B cell (primary cell): ENCODE measurements around the gene LMX1B. TPM values are rescaled to one million over a fixed set of nuclear protein-coding genes. Genes with fewer than 3 reads are reported as not detected.
"Not testable (repeated sequence)": the region's sequence is repeated elsewhere in the genome, so short reads cannot be mapped to it uniquely, and the experiment has no call there.

Source experiments
- ATAC-seq: fragments of 200-7000 bp; cut with Tn5 transposase; one replicate; pipeline ENCODE4 v1.10.0; 2021; ENCODE audit warnings: low read depth, mild to moderate bottlenecking, moderate number of reproducible peaks, moderate library complexity
- CTCF ChIA-PET: fragments of 350-600 bp; sonication (Branson Sonifier 250); formaldehyde crosslinking; loops from one replicate; lab custom pipeline; 2021; ENCODE audit warnings: antibody characterized with exemption, inconsistent platforms; lab: Charles Lee
- POLR2A ChIA-PET: fragments of 350-600 bp; sonication (Branson Sonifier 250); formaldehyde crosslinking; loops from one replicate; lab custom pipeline; 2021; ENCODE audit warnings: antibody characterized with exemption; lab: Charles Lee
- DNase-seq: peaks from one replicate; pipeline ENCODE4 v3.0.0; 2013
- H2AFZ ChIP-seq: 2 replicates; pipeline ENCODE4 v1.6.1; 2012; ENCODE audit warnings: mild to moderate bottlenecking, low read depth, low read length; ENCODE audit not compliant: insufficient read depth, poor library complexity, severe bottlenecking
- H3K27ac ChIP-seq, 2 donors: 1 replicate in 1 of 2; 2 replicates in 1 of 2; pipeline ENCODE4 v1.5.1; 2012 to 2013; ENCODE audit warnings: low read length in 2 of 2, mild to moderate bottlenecking in 2 of 2, moderate library complexity in 1 of 2
- H3K27me3 ChIP-seq, 4 experiments: fragments of 200-600 bp in 1 of 4; sonication (generic) in 1 of 4; replicated peaks in 1 of 4; 1 replicate in 2 of 4; 2 replicates in 2 of 4; pipeline versions ENCODE4 v1.6.1 to v1.7.0; 2013 to 2016; ENCODE audit warnings: low read length in 3 of 4, mild to moderate bottlenecking in 2 of 4, mixed read lengths in 1 of 4, moderate library complexity in 1 of 4; ENCODE audit not compliant: insufficient read depth in 4 of 4, control insufficient read depth in 3 of 4; ENCODE audit errors: control extremely low read depth in 1 of 4
- H3K36me3 ChIP-seq, 2 experiments: replicated peaks in 1 of 2; 1 replicate in 1 of 2; 2 replicates in 1 of 2; pipeline versions ENCODE4 v1.6.1 to v1.7.1; 2013; ENCODE audit warnings: low read length in 1 of 2; ENCODE audit not compliant: insufficient read depth in 2 of 2, control insufficient read depth in 1 of 2; ENCODE audit errors: control extremely low read depth in 1 of 2, extremely low read depth in 1 of 2
- H3K4me1 ChIP-seq, 2 donors: fragments of 200-600 bp in 1 of 2; sonication (generic) in 1 of 2; 1 replicate in 1 of 2; 2 replicates in 1 of 2; pipeline versions ENCODE4 v1.5.1 to v1.6.1; 2013 to 2017; ENCODE audit warnings: low read length in 2 of 2; ENCODE audit not compliant: control insufficient read depth in 2 of 2, insufficient read depth in 2 of 2
- H3K4me2 ChIP-seq: replicated peaks from 2 replicates; pipeline ENCODE3; 2012; ENCODE audit warnings: mild to moderate bottlenecking, low read depth, low read length; ENCODE audit not compliant: poor library complexity, severe bottlenecking
- H3K4me3 ChIP-seq, 5 experiments: fragments of 200-600 bp in 1 of 5; sonication (generic) in 1 of 5; 1 replicate in 3 of 5; 2 replicates in 2 of 5; pipeline versions ENCODE4 v1.5.1 to v1.7.0; 2011 to 2016; ENCODE audit warnings: low read length in 4 of 5, mild to moderate bottlenecking in 4 of 5, low read depth in 2 of 5, control low read depth in 1 of 5, moderate library complexity in 1 of 5; ENCODE audit not compliant: insufficient read depth in 1 of 5; ENCODE audit errors: control extremely low read depth in 1 of 5, extremely low read depth in 1 of 5
- H3K79me2 ChIP-seq: fragments of 200-600 bp; sonication (generic); one replicate; pipeline ENCODE4 v1.6.0; 2016; ENCODE audit warnings: low read length; ENCODE audit not compliant: control insufficient read depth, insufficient read depth
- H3K9ac ChIP-seq: fragments of 200-600 bp; sonication (generic); 2 replicates; pipeline ENCODE4 v1.6.1; 2017; ENCODE audit warnings: mild to moderate bottlenecking, low read length, moderate library complexity
- H3K9me3 ChIP-seq, 3 donors: one replicate each; pipeline versions ENCODE4 v1.6.1 to v1.7.1; 2013; ENCODE audit warnings: low read length in 2 of 3; ENCODE audit not compliant: control insufficient read depth in 2 of 3, insufficient read depth in 1 of 3; ENCODE audit errors: control extremely low read depth in 1 of 3
- H4K20me1 ChIP-seq: 2 replicates; pipeline ENCODE4 v1.6.0; 2012; ENCODE audit warnings: mild to moderate bottlenecking, low read length; ENCODE audit not compliant: insufficient read depth, control insufficient read depth, poor library complexity, severe bottlenecking
- H3K27ac Mint-ChIP-seq: one replicate; pipeline ENCODE4 v1.8.0; 2021; ENCODE audit warnings: mixed read lengths
- H3K27me3 Mint-ChIP-seq: one replicate; pipeline ENCODE4 v1.8.0; 2021; ENCODE audit warnings: mixed read lengths
- H3K4me1 Mint-ChIP-seq: one replicate; pipeline ENCODE4 v1.8.0; 2021; ENCODE audit warnings: mixed read lengths
- H3K4me3 Mint-ChIP-seq: one replicate; pipeline ENCODE4 v1.8.0; 2021; ENCODE audit warnings: mixed read lengths
- H3K9me3 Mint-ChIP-seq: one replicate; pipeline ENCODE4 v1.8.0; 2022; ENCODE audit warnings: mixed read lengths; ENCODE audit not compliant: insufficient read depth
- EZH2 ChIP-seq: IDR thresholded peaks from 2 replicates; pipeline ENCODE4 v1.6.1; 2012; ENCODE audit warnings: borderline replicate concordance, low read depth, mild to moderate bottlenecking, moderate library complexity, low read length; ENCODE audit not compliant: insufficient read depth, poor library complexity, severe bottlenecking
- WGBS: methylation state at CpG from one replicate; pipeline ENCODE4 v1.1.5; 2013; ENCODE audit warnings: missing lambda C conversion rate; ENCODE audit not compliant: insufficient coverage; 5-methylcytosine and 5-hydroxymethylcytosine counted together
- intact Hi-C: fragments of 100-400 bp; cut with micrococcal nuclease; formaldehyde crosslinking; loops from one replicate; pipeline ENCODE4 v1.10.0; 2022
- polyA plus RNA-seq: library from polyadenylated mRNA; depleted of rRNA; stranded (reverse); fragments of >200 nt; gene quantifications from 2 replicates; pipeline ENCODE4 v1.2.3, GENCODE V29; 2012
- total RNA-seq, 2 donors: library from RNA; stranded (reverse); fragments of 120-200 nt in 1 of 2; gene quantifications; 1 replicate in 1 of 2; 2 replicates in 1 of 2; pipeline versions ENCODE4 v1.2.3 to v1.2.4, GENCODE V29; 2013 to 2022
- TF ChIP-seq, protein P1 (sequence below): fragments of 200-600 bp; IDR thresholded peaks from one replicate; pipeline ENCODE4 v1.8.0; 2022; ENCODE audit warnings: antibody characterized with exemption, mild to moderate bottlenecking

LMX1B gene
- total and polyA plus RNA-seq, 2 donors (not counting 1 experiment from before 2014, with no cell fraction given): not detected

DNA sequence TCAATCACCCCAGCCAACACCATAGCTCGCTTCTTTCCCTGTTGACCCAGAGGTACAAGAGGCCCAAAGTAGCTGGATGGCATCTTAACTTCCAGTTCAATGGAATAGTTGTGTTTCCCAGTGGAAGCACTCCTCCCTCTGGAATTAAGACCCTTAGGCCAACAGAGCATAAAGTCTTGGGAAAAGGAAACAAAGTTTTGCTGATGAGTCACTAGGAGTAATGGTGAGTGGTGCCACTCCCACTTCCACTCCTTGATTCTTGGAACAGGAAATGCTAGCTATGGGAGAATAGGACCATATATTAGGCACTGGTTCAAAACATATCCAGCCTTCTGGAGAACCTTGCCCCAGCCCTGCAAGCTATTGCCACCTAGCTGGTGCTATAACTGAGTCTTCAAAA is 44.7 kb upstream of the LMX1B start:
- POLR2A ChIA-PET: no interaction called here
- no peaks in the 10 kb centered on the region for H3K79me2 ChIP-seq
- DNase-seq (no peak), ATAC-seq (no peak)
- no peaks in the 10 kb centered on the region for H3K9me3 ChIP-seq
- H2AFZ ChIP-seq: no peak overlapping the region
- H3K4me1 Mint-ChIP-seq: no peaks in the 10 kb centered on the region
- H3K9ac ChIP-seq: no peak overlapping the region
- no peak overlapping the region for H3K4me3 Mint-ChIP-seq
- peaks cover 24% of the 10 kb centered on the region for H3K27me3 Mint-ChIP-seq
- no peaks in the 10 kb centered on the region for H4K20me1 ChIP-seq
- peaks cover 0 to 19% (median 6%) of the 10 kb centered on the region in 4 experiments for H3K27me3 ChIP-seq
- H3K4me3 ChIP-seq: no peak overlapping the region
- no peaks in the 10 kb centered on the region for H3K36me3 ChIP-seq
- no CpG with 5 or more reads among the region's 1 CpG for WGBS
- H3K4me2 ChIP-seq: no peak overlapping the region
- H3K4me1 ChIP-seq: no peaks in the 10 kb centered on the region
- intact Hi-C loops: loop anchor here (10.0 kb wide), 1 partner anchor 244 kb away; the partner anchor contains the start of gene MVB12B
- no peak for TF ChIP-seq EZH2
- TF ChIP-seq, protein P1, sequence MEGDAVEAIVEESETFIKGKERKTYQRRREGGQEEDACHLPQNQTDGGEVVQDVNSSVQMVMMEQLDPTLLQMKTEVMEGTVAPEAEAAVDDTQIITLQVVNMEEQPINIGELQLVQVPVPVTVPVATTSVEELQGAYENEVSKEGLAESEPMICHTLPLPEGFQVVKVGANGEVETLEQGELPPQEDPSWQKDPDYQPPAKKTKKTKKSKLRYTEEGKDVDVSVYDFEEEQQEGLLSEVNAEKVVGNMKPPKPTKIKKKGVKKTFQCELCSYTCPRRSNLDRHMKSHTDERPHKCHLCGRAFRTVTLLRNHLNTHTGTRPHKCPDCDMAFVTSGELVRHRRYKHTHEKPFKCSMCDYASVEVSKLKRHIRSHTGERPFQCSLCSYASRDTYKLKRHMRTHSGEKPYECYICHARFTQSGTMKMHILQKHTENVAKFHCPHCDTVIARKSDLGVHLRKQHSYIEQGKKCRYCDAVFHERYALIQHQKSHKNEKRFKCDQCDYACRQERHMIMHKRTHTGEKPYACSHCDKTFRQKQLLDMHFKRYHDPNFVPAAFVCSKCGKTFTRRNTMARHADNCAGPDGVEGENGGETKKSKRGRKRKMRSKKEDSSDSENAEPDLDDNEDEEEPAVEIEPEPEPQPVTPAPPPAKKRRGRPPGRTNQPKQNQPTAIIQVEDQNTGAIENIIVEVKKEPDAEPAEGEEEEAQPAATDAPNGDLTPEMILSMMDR: no peak
- CTCF ChIA-PET: interaction anchor here (0.6 to 1.0 kb wide), 3 partner anchors 11 to 141 kb away, joined by 3 read pairs; no protein-coding TSS in a partner anchor
- no peaks in the 10 kb centered on the region for H3K9me3 Mint-ChIP-seq
- H3K27ac ChIP-seq: no peak overlapping the region
- H3K27ac Mint-ChIP-seq: no peak overlapping the region

DNA sequence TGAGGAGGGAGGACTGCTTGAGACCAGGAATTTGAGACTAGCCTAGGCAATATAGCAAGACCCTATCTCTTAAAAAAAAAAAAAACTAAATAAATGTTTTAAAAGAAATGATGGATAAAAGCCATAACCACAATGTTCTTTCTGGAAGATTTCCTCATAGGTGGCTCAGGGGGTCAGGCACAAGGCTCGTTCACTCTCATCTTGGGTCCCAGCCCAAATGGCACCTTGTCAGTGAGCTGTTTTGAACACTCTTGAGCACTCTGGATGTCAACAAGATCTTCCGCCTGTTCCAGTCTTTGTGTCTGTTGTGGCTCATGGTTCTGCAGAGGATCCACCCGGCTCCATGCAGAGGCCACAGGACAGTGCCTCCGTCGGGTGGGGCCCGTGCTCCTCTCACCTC is 35.7 kb upstream of the LMX1B start:
- TF ChIP-seq EZH2: no peak
- ChIA-PET CTCF (interaction anchor here (1.9 kb wide), 1 partner anchor 20 kb away, joined by 6 read pairs; no protein-coding TSS in a partner anchor), POLR2A (no interaction called here)
- Mint-ChIP-seq H3K27ac (no peak overlapping the region), H3K27me3 (peaks cover 33% of the 10 kb centered on the region), H3K4me1 (no peaks in the 10 kb centered on the region), H3K4me3 (no peak overlapping the region), H3K9me3 (no peaks in the 10 kb centered on the region)
- Histone ChIP-seq H3K9me3 (no peaks in the 10 kb centered on the region), H3K36me3 (no peaks in the 10 kb centered on the region), H3K79me2 (no peaks in the 10 kb centered on the region), H3K4me3 (no peak overlapping the region), H3K4me1 (no peaks in the 10 kb centered on the region), H3K27ac (no peak overlapping the region), H3K9ac (no peak overlapping the region), H2AFZ (no peak overlapping the region), H3K27me3 (peaks cover 0 to 14% (median 0%) of the 10 kb centered on the region in 4 experiments), H3K4me2 (no peak overlapping the region), H4K20me1 (no peaks in the 10 kb centered on the region)
- 87% methylated on average over 6 of the region's 6 CpGs for WGBS
- intact Hi-C loops: no loop called here
- DNase-seq: no peak
- no peak for ATAC-seq

DNA sequence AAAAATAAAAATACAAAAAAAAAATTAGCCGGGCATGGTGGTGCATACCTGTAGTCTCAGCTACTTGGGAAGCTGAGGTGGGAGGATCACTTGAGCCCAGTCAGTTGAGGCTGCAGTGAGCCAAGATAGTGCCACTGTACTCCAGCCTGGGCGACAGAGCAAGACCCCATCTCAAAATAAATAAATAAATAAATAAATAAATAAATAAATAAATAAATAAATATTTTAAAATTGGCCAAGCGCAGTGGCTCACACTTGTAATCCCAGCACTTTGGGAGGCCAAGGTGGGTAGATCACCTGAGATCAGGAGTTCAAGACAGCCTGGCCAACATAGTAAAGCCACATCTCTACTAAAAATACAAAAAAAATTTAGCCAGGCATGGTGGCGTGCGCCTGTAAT is 33.4 kb upstream of the LMX1B start:
- 73% methylated on average over 3 of the region's 5 CpGs for whole genome bisulfite sequencing
- DNase-seq, H3K36me3 ChIP-seq, H3K4me1 ChIP-seq, H4K20me1 ChIP-seq, intact Hi-C loops, H3K4me1 Mint-ChIP-seq, H3K27ac Mint-ChIP-seq, H3K79me2 ChIP-seq, H2AFZ ChIP-seq, POLR2A ChIA-PET, H3K9ac ChIP-seq, ATAC-seq, H3K4me2 ChIP-seq, CTCF ChIA-PET, H3K9me3 ChIP-seq, H3K4me3 ChIP-seq, H3K9me3 Mint-ChIP-seq, H3K4me3 Mint-ChIP-seq, H3K27ac ChIP-seq: not testable (repeated sequence)
- peaks cover 47% of the 10 kb centered on the region for H3K27me3 Mint-ChIP-seq
- peaks cover 0 to 18% (median 0%) of the 10 kb centered on the region in 4 experiments for H3K27me3 ChIP-seq
